Measurements from ENCODE around the gene MYDGF.

The MYDGF gene

GRCh38 chr19:4692251-4693077 lies 22.3 kb upstream of the MYDGF start:
- TF ChIP-seq GATA3 (IDR thresholded peaks at IDR 0.05; ENCODE audit: low read depth, low read length) (no peak), GATA2 (IDR thresholded peaks at IDR 0.05; ENCODE audit: low read depth, low read length) (no peak)

GRCh38 chr19:4691373-4691772 lies 21.2 kb upstream of the MYDGF start:
- TF ChIP-seq GATA3 (IDR thresholded peaks at IDR 0.05; ENCODE audit: low read depth, low read length), result no peak
- no peak for TF ChIP-seq GATA2 (IDR thresholded peaks at IDR 0.05; ENCODE audit: low read depth, low read length)

GRCh38 chr19:4690361-4690760 lies 20.2 kb upstream of the MYDGF start:
- TF ChIP-seq GATA3 (IDR thresholded peaks at IDR 0.05; ENCODE audit: low read depth, low read length), result no peak
- TF ChIP-seq GATA2 (IDR thresholded peaks at IDR 0.05; ENCODE audit: low read depth, low read length), result no peak

- TF ChIP-seq GATA2 (IDR thresholded peaks at IDR 0.05; ENCODE audit: low read depth, low read length), result no peak
- no peak for TF ChIP-seq GATA3 (IDR thresholded peaks at IDR 0.05; ENCODE audit: low read depth, low read length)
Observed at GRCh38 chr19:4689403-4689802, 19.3 kb upstream of the MYDGF start.

GRCh38 chr19:4688587-4688986 lies 18.4 kb upstream of the MYDGF start:
- TF ChIP-seq GATA2 (IDR thresholded peaks at IDR 0.05; ENCODE audit: low read depth, low read length) (no peak), GATA3 (IDR thresholded peaks at IDR 0.05; ENCODE audit: low read depth, low read length) (no peak)

- TF ChIP-seq GATA3 (IDR thresholded peaks at IDR 0.05; ENCODE audit: low read depth, low read length) (no peak), GATA2 (IDR thresholded peaks at IDR 0.05; ENCODE audit: low read depth, low read length) (no peak)
Observed at GRCh38 chr19:4687396-4687795, 17.3 kb upstream of the MYDGF start.

GRCh38 chr19:4686700-4687099 lies 16.6 kb upstream of the MYDGF start:
- no peak for TF ChIP-seq GATA3 (IDR thresholded peaks at IDR 0.05; ENCODE audit: low read depth, low read length)
- TF ChIP-seq GATA2 (IDR thresholded peaks at IDR 0.05; ENCODE audit: low read depth, low read length), result no peak

- TF ChIP-seq GATA3 (IDR thresholded peaks at IDR 0.05; ENCODE audit: low read depth, low read length), result no peak
- no peak for TF ChIP-seq GATA2 (IDR thresholded peaks at IDR 0.05; ENCODE audit: low read depth, low read length)
Observed at GRCh38 chr19:4684312-4685095, 14.4 kb upstream of the MYDGF start.

GRCh38 chr19:4682417-4683200 lies 12.5 kb upstream of the MYDGF start:
- no peak for TF ChIP-seq GATA3 (IDR thresholded peaks at IDR 0.05; ENCODE audit: low read depth, low read length)
- no peak for TF ChIP-seq GATA2 (IDR thresholded peaks at IDR 0.05; ENCODE audit: low read depth, low read length)

GRCh38 chr19:4678881-4679790 lies 9.0 kb upstream of the MYDGF start:
- TF ChIP-seq GATA2 (IDR thresholded peaks at IDR 0.05; ENCODE audit: low read depth, low read length) (no peak), GATA3 (IDR thresholded peaks at IDR 0.05; ENCODE audit: low read depth, low read length) (no peak)

- TF ChIP-seq GATA2 (IDR thresholded peaks at IDR 0.05; ENCODE audit: low read depth, low read length) (no peak), GATA3 (IDR thresholded peaks at IDR 0.05; ENCODE audit: low read depth, low read length) (no peak)
Observed at GRCh38 chr19:4676955-4677731, 7.0 kb upstream of the MYDGF start.

GRCh38 chr19:4675346-4675745 lies 5.2 kb upstream of the MYDGF start:
- no peak for TF ChIP-seq GATA3 (IDR thresholded peaks at IDR 0.05; ENCODE audit: low read depth, low read length)
- TF ChIP-seq GATA2 (IDR thresholded peaks at IDR 0.05; ENCODE audit: low read depth, low read length), result no peak
